ENCODE data around the gene SLC25A18.
"Not testable (repeated sequence)": the region's sequence is repeated elsewhere in the genome, so short reads cannot be mapped to it uniquely, and the experiment has no call there.

Gene SLC25A18

GRCh38 chr22:17562906-17563870 is at the start of gene SLC25A18:
Gene SLC25A18, plus strand, starts transcription at chr22:17563498. Its CDS starts 16,447 bp downstream, at chr22:17579945.
- TF ChIP-seq CTCF (IDR thresholded peaks at IDR 0.05; ENCODE audit: control insufficient read depth, insufficient read depth, low read depth, low read length, missing control alignments): no peak
- no peak for DNase-seq (ENCODE audit: low read depth)
- H3K4me3 ChIP-seq (ENCODE audit: control insufficient read depth, low read depth, low read length): no peak within 1 kb of the TSS

GRCh38 chr22:17513612-17514011 is 49.7 kb upstream of the SLC25A18 start:
- no peak for DNase-seq (ENCODE audit: low read depth)
- no peak for TF ChIP-seq CTCF (IDR thresholded peaks at IDR 0.05; ENCODE audit: control insufficient read depth, insufficient read depth, low read depth, low read length, missing control alignments)
- H3K4me3 ChIP-seq (ENCODE audit: control insufficient read depth, low read depth, low read length): no peak overlapping the region

GRCh38 chr22:17514084-17514483 is 49.2 kb upstream of the SLC25A18 start:
- DNase-seq (ENCODE audit: low read depth): no peak
- TF ChIP-seq CTCF (IDR thresholded peaks at IDR 0.05; ENCODE audit: control insufficient read depth, insufficient read depth, low read depth, low read length, missing control alignments): no peak
- no peak overlapping the region for H3K4me3 ChIP-seq (ENCODE audit: control insufficient read depth, low read depth, low read length)

- TF ChIP-seq CTCF (IDR thresholded peaks at IDR 0.05; ENCODE audit: control insufficient read depth, insufficient read depth, low read depth, low read length, missing control alignments): no peak
- DNase-seq (ENCODE audit: low read depth): no peak
- no peak overlapping the region for H3K4me3 ChIP-seq (ENCODE audit: control insufficient read depth, low read depth, low read length)
Measured at GRCh38 chr22:17518406-17518805, 44.9 kb upstream of the SLC25A18 start.

- not testable (repeated sequence) for H3K4me3 ChIP-seq (ENCODE audit: control insufficient read depth, low read depth, low read length); DNase-seq (ENCODE audit: low read depth)
Measured at GRCh38 chr22:17521971-17522370, 41.3 kb upstream of the SLC25A18 start.

- TF ChIP-seq CTCF (IDR thresholded peaks at IDR 0.05; ENCODE audit: control insufficient read depth, insufficient read depth, low read depth, low read length, missing control alignments): no peak
- no peak overlapping the region for H3K4me3 ChIP-seq (ENCODE audit: control insufficient read depth, low read depth, low read length)
- no peak for DNase-seq (ENCODE audit: low read depth)
Measured at GRCh38 chr22:17523925-17524324, 39.4 kb upstream of the SLC25A18 start.

GRCh38 chr22:17536269-17536668 is 27.0 kb upstream of the SLC25A18 start:
- H3K4me3 ChIP-seq (ENCODE audit: control insufficient read depth, low read depth, low read length): no peak overlapping the region
- DNase-seq (ENCODE audit: low read depth): no peak
- TF ChIP-seq CTCF (IDR thresholded peaks at IDR 0.05; ENCODE audit: control insufficient read depth, insufficient read depth, low read depth, low read length, missing control alignments): no peak

Data from AG09309 (cell line).